ENCODE measurements around the gene RALB.
"Not testable (repeated sequence)": the region's sequence is repeated elsewhere in the genome, so short reads cannot be mapped to it uniquely, and the experiment has no call there.

Gene RALB

DNA sequence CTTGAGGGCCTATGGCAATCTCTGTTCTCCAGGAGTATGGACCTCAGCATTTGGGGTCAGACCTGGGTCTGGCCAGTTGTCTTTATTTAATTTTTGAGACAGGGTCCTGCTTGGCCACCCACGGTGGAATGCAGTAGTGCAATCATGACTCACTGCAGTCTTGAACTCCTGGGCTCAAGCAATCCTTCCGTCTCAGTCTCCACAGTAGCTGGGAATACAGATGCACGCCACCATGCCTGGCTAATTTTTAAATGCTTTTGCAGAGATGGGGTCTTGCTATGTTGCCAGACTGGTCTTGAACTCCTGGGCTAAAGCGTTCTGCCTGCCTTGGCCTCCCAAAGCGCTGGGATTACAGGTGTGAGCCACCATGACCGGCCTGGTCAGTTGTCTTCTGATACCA, 46.9 kb downstream of the RALB start:
- no peak for FAIRE-seq

DNA sequence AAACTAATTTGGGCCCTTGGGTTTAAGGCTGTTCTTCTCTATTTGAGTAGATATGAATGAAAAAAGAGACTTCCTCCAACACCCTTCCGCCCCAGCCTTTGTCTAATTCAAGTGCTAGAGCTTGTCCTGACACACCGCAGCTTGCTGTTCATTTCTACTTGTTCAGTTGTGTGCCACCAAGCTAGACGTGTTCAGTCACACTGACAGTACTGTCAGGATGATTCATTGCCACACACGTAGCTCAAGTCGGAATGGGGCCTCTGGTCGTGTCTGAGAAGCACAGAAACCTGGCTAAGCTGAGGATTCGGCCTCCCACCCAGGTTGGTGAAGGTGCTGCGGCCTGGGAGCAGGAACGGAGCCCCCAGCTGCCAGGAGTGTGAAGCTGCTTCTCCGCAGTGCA, 47.7 kb downstream of the RALB start:
- no peak for FAIRE-seq

DNA sequence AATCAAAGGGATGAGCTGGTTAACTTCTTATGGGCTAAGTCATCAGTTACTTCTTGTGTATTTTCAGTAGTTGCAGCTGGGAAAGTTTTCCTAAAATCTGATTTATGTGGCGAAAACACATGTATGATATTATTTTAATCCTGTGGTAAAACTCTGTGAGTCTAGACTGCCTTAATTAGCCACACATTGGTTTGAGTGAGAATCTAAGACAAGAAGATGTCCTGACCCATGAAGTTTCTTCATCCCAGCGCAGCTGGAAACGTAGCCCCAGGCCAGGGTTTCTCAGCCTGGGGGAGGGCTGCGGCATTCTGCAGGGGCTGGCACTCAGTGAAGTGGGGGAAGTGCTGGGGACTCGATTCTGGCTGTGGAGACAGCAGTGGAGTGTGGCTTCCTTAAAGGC, 48.6 kb downstream of the RALB start:
- no peak for FAIRE-seq

DNA sequence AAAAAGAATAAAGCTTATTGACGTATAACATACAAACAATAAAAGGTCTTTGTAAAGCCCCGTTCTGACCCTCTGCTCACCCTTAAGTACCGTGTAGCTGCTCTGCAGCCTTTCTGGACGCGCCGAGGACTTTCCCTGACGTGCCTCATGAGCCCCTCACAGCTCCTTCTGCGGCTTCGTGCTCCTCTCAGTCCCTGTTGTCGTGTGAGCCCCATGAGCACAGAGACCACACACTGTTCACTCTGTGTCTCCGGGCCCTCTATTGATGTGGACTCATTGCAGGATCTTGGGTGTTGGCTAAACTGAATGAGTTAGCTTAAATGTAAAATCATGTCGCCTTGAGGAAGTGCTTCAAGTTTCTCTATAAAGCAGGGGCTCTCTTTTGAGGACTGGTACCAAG, 49.6 kb downstream of the RALB start:
- no peak for FAIRE-seq

DNA sequence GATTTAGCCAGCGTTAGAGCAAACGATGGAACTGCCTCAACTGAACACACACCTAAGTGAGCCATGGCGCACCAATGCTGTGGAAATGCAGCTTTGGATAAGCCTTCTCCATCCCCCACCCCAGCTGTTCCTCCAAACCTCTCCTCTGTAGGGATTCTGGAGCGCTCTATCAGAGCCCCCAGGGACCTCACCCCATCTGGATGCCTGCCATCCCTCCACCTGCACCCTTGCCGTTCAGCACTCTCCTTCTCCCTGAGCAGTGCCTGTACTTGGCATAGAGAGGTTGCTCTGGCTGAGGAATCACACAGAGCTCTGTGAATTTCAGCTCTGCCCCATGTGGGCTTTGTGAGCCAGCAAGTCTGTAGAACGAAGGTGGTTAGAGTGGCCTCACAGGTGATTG, 50.5 kb downstream of the RALB start:
- FAIRE-seq = no peak

DNA sequence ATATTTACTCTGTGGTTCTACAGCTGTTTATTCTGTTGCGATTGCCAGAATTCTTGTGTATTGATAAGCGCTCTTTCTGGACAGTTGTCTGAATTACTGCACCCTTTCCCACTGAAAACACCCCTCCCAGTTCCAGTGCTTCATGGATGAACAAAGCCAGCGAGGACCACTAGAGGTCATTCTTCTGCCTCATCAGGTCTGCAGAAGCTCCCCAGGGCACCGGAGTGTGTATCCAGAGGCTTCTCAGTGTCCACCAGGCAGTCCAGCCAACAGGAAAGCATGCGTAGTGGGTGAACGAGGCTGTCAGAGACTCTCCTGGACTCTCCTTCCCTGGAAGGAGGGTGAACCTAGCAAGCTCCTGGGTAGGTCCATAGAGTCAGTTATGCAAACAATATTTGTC, 52.6 kb downstream of the RALB start:
- no peak for FAIRE-seq

DNA sequence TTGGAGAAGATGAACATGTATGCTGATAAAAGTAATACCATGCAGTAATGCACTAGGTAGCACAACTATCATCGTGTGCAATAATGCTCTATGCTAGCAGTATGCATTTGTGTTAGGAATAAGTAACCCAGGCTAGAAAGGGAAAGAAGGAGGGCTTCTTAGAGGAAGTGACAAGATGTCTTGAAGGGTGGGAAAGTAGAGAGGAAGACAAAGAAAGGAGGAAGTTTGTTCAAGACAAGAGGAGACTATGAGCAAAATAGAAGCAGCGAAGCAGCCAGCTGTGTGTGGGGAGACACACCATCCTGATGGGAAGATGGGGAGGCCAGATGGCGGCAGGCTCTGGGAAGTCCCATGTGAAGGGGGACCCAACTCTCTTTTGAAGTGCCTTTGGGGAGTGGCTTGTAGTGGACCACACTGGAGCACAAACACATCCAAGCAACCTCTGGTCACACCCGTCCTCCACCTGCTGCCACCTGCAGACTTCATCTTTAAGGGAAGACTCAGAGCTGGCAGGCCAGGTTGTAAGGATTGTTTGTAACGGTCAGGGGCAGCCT, 53.4 kb downstream of the RALB start:
- no peak for FAIRE-seq

DNA sequence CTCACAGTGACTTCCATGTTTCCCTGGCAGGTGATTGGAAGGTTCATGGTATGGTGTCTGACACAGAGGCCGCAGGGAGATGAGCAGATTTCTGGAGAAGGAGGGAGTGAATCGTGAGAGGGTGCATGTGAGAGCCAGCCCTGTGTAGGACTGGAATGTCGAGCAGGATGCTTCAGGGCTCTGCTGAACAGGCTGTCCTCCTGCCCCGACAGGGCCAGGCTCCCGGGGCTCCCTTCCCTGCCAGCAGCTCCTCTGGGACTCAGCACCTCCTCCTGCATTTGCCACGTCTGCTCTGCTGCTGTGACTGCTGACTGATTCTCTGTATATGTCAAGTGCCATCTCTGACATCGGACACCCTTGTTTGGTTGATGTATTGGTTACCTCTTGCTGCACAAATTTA, 54.8 kb downstream of the RALB start:
- FAIRE-seq = no peak

DNA sequence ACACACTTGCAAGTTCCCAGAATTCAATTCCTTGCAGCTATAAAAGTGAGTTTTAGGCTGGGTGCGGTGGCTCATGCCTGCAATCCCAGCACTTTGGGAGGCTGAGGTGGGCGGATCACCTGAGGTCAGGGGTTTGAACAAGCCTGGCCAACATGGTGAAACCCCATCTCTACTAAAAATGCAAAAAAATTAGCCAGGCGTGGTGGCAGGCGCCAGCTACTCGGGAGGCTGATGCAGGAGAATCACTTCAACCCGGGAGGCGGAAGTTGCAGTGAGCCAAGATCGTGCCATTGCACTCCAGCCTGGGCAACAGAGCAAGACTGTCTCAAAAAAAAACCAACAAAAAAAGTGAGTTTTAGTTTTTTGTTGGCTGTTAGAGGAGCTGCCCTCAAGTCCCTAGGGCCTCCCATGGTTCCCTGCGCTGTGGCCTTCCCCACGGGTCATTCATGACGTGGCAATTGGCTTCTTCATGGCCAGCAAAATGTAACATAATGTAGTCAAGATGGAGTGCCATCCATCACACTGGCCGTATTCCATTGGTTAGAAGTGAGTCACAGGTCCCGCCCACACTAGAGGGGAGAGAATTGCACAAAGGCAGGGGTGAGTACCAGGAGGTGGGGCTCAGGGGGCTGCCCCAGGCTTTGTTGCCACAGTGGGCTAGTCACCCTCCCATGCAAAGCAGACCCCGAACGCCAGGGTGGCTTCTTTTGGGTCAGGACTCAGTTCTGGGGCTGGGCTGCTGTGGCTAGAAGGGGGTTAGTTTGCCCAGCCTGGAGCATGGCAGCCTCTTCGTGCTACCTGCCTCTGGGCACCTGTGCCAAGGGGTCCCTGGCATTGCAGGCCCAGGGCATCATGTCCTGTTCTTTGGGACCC, 55.6 kb downstream of the RALB start:
- no peak for FAIRE-seq

DNA sequence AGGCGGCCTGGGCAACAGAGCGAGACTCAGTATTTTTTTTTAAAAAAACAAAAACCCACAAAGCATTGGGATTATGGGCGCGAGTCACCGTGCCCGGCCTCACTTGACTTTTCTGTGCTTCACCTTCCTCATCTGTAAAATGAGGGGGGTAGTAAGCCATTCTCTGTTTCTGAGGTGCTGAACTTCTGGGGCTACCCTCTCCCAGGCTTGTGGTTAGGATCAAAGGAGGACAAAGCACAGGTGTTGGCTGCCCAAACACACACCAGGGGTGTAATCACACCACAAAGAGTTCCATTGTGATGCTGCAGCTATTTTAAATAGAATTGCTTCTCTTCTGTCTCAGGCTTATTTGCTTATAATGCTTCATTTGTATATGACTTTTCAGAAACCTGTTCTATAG, 57.5 kb downstream of the RALB start:
- no peak for FAIRE-seq

DNA sequence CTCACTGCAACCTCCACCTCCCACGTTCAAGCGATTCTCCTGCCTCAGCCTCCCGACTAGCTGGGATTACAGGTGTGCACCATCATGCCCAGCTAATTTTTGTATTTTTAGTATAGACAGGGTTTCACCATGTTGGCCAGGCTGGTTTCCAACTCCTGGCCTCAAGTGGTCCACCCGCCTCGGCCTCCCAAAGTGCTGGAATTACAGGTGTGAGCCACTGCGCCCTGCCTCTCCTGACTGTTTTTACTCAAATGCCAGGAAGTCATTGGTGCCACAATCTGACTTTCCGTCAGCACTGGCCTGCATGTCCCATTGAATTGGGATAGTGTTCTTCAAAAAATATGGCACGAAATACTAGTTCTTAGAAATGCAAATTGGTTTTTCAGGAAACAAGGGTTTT, 58.2 kb downstream of the RALB start:
- FAIRE-seq = not testable (repeated sequence)

DNA sequence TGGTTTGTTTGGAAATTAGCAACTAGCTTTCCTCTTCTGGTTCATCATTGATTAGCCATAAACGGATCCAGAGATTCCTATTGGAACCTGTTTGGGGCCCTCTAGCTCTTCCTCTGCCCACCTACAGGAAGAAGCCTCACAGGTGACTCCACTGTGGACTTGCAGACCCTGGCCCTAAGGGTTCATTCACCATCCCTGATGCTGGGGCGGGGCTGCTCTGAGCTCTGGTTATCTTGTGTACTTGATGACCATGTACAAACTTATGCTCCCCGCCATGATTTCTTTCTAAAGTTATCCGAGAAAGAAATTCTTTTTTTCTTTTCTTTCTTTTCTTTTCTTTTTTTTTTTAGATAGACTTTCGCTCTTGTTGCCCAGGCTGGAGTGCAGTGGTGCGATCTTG, 59.4 kb downstream of the RALB start:
- FAIRE-seq = no peak

DNA sequence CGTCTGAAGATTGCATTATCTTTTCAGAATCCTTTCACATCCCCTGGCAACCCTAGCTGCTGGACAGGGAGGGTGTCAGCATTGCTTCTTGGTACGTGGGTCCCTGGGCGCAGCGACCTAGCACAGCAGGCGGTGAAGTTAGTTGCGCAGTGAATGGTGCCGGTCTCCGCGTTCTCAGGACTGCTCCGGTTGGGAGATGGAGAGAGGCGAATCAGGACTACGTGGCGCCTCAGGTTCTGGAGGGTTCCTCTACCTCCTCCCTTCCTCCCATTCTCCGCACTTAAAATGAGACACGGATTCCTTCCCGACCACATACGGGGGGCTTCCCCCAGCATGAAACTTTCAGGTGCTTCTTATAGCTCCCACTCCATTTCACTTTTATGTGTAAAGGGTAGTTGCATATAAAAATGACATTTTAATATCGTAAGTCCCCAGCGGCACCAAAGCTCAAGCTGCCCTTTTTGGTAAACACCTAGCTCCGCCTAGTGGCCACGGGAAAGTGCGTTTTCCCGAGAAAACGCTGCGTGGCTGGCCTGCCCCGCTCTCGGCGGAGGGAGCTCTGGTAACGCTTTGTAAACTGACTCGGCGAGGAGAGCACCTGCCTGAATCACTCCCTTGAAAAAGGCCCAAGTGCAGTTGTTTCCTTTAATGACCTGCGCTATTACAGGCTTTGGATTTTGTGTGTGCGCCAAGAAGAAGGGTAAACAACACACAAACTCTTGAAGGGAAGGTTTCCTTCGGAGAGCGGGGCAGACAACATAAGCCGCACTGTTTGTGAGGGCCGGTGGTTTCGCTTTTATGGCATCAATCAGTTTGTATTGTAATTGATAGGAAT, 60.4 kb downstream of the RALB start:
- FAIRE-seq = peak; percentile 88

DNA sequence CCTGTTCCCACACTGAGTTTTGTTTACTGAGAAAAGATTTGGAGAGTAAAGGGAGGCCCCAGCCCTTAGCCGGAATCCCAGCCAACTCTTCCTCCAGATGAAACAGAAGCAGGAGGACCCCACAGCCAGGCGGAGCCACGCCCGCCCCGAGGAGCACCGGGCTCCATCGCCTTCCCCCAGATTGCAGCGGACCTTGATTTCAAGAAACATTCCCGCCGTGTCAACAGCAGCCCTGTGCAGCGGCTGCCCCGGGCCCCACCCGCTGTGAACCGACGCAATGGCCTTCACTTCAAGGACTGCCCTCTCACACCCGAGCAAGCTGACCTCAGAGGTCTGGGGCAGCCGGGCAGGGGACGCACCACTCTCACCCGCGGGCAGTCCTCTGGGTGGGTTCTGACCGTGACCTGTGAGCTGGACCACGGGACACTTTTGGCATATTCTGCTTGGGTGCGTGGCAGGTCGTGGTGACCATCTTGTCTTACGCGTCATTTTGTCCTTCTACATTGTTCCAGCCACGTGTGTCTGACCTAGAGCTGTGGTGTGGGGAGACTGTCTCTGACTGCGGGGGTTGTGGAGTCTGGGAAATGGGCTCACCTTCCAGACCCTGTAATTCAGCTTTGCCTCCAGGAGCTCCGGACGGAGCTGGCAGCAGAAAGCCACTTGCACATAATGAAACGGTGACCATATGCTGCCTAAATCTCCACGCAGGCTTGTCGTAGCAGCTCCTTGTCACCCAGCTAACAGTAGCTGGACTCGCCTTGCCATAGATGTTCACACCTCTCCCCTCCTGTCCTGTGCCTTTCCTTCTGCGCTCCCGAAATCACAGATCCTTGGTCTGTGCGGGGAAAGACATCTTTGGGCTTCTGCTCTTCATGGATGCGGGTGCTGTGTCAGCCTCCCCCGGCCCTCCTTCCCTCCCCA, 61.3 kb downstream of the RALB start:
- FAIRE-seq = no peak

DNA sequence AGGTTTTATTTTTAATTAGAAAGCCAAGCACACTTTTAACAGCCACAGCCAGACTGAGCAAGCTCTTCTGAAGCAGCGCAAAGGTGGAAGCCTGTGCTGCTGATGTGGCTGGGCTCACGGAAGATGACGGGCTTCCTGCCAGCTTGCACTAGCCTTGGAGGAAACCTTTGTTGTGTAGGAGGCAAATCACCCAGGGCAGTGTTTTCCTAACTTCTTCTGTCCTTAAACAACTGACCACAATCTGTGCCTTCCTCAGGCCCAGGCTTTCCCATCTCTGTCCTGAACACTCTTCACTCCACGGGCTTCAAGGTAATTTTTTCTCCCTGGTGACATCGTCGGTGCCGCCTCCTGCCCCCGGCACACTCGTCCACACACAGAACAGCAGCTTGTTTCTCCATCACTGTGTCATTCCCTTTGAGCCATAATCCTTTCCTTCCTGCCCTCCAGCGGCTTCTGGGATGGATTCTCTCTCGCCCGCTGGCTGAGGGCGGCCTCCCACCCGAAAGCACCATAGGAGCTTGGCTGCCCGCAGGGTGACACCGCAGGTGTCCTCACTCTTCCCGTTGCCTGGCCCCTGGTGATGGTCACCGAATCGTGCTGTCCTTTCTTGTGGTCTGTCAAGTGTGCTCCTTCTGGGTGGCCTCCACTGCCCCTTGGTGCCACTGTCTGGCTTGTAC, 62.2 kb downstream of the RALB start:
- FAIRE-seq = no peak

DNA sequence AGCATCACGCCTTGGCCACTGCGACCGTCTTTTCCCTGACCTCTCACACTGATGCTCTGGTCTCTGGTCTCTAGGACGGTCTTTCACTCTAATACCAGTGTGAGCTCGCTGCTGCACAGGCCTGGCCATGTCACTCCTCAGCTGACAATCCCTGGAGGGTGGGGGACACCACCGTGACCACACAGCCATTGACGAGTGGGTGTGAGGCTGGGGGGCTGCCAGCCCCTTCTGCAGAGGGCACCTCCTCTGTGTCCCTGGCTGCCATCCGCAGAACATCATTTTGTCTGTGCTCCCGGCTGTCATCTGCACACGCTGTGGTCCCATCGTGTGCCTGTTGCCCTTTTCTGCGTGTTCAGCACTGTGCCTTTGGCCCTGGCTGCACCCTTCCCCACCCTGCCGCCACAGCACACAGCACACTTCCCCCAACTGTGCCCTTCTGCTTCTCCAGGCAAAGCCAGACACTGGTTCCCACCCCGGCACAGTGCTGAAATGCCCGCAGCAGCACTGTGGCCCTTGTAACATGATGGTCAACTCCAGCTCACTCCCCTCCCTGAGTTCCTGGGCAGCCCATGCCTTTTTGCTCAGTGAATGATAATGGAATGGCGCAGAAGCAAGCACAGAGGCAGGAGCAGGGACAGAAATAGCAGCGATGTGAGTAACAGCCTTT, 62.8 kb downstream of the RALB start:
- no peak for FAIRE-seq

DNA sequence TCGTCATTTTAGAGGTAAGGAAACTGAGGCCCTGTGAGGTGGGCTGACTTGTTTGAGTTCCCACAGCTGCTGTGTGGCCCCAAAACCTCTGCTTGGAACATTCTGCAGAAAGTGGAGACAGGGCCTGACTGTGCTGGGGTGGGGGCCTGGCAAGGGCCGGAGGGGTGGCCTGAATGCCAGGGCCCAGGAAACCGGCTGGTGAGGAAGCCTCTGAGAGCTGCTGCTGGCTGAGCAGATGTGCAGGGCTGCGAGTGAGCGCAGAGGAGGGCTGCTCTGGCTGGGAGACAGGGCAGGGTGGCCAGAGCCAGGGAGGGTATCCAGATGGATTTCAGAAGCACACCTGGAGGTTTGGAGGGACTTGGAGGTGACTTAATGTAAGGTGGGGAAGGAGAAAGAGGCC, 63.4 kb downstream of the RALB start:
- FAIRE-seq = no peak

DNA sequence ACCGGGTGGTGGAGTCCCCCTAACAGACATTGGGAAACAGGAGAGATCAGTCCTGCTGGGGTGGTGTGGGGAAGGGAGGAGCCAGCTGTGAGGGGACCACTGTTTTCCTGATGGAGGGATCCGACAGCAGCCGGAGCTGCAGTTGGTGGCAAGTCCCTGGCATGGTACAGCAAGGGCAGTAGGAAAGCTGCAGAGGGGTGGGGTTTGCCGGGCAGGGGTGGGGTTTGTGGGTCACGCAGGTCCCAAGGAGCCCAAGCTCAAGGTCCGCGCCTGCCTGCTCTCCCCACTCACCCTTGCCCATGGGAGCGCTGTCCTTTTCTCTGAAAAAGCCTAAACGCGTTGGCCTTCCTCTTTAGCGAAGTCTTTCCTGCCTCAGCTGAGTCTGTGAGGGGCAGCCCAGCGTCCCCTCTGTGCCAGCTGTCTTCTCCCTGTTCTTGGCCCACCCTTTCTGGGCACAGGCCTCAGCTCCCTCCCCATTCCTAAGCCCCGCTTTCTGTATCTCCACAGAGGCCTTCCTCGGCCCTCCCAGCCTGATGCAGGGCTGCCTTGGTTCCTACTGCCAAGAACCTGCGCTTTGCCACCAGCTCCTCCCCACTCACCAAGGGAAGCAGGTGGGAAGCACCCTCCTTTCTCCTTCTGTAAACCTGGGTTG, 64.0 kb downstream of the RALB start:
- FAIRE-seq = no peak

DNA sequence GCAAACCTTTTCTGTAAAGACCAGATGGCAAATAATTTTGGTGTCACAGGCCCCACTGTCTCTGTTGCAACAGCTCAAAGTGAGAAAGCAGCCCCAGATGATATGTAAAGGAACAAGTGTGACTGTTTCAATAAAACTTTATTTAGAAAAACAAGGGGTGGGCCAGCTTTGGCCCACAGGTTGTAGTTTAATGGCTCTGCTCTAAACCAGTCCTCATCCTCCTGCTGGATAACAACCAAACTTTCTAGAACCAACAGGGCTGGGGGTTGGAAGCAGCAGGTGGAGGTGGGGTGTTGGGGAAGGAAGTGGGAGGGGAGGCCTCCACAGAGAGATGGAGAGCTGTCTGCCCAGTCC, 64.5 kb downstream of the RALB start:
- FAIRE-seq = no peak

DNA sequence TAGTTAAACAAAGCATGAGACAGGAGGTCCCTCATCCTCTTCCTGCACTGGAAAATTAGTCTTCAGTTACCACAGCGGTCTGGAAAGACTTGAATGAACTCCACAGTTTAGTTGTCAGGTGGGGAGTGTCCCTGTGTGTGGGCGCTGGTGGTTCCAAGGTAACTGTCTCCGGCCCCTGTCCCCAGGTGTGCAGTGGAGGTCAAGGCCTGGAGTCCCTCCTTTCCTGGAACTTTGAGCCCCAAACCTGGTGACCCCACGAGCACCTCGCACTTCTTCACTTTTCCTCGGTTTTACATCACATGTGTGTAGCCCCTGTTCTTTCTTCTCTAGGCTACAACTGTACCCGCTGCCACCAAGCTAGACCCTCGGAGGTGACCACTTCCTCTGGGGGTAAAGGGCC, 65.3 kb downstream of the RALB start:
- FAIRE-seq = no peak

DNA sequence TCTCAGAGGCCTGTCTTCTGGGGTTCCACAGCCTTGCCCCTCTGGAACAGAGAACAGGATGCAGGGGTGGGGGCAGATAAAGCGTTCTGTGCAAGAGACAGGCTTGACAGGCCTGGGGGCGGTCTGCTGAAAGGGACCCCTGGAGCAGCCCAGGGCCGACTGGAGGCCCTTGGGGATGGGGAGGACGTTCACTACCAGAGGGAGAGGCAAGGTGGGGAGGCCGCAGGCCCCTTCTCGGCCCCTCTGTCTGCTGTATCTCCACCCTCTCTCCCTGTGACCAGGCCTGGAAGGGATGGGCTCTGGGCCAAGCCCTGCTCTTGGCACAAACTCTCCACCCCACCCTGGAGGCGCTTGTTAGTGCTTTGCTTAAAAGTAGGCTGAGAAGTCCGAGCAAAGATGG, 66.0 kb downstream of the RALB start:
- FAIRE-seq = no peak
